ENCODE results near the gene VPS26C.
"Not testable (repeated sequence)": the region's sequence is repeated elsewhere in the genome, so short reads cannot be mapped to it uniquely, and the experiment has no call there.

VPS26C gene

GRCh38 chr21:37267269-37268185 lies at the start of gene VPS26C:
VPS26C (minus strand) TSS chr21:37267334; CDS start chr21:37267294, 40 bp downstream.
- Histone ChIP-seq H3K4me1 (ENCODE audit: insufficient read depth, low read length, severe bottlenecking) (peaks cover 32% of the 10 kb centered on the region), H3K36me3 (ENCODE audit: insufficient read depth, low read length) (peaks cover 8% of the 10 kb centered on the region; the same call in 1 of the 2 replicates), H3K4me2 (ENCODE audit: low read length) (peak within 1 kb of the TSS; percentile 77), H3K9me2 (ENCODE audit: low read depth, low read length) (no peaks in the 10 kb centered on the region), H3K4me3 (ENCODE audit: low read depth, low read length, poor library complexity, severe bottlenecking) (peak within 1 kb of the TSS; percentile 75), H4K20me1 (ENCODE audit: insufficient read depth, low read length) (no peaks in the 10 kb centered on the region), H3K9ac (ENCODE audit: low read length) (peak within 1 kb of the TSS; percentile 90), H2AFZ (ENCODE audit: low read length) (no peak within 1 kb of the TSS), H3K27ac (ENCODE audit: low read depth, low read length, poor library complexity, severe bottlenecking) (peak within 1 kb of the TSS; percentile 79), H3K79me2 (ENCODE audit: insufficient read depth, low read length) (peaks cover 39% of the 10 kb centered on the region), H3K27me3 (ENCODE audit: insufficient read depth, low read length) (no peaks in the 10 kb centered on the region), H3F3A (ENCODE audit: insufficient read depth, low read length) (no peaks in the 10 kb centered on the region), H3K9me3 (ENCODE audit: low read length) (no peaks in the 10 kb centered on the region)
- no peak for TF ChIP-seq CTCF (IDR thresholded peaks at IDR 0.05; ENCODE audit: low read length)
- TF ChIP-seq EZH2 (IDR thresholded peaks at IDR 0.05; ENCODE audit: borderline replicate concordance, low read length) = no peak

- not testable (repeated sequence) for H3K27me3 ChIP-seq (ENCODE audit: insufficient read depth, low read length)
These were observed 48.9 kb upstream of the VPS26C start for GRCh38 chr21:37316072-37316471.

GRCh38 chr21:37300114-37300751 lies 33.1 kb upstream of the VPS26C start:
- Histone ChIP-seq H3K9me3 (ENCODE audit: low read length) (no peaks in the 10 kb centered on the region), H3K36me3 (ENCODE audit: insufficient read depth, low read length) (no peaks in the 10 kb centered on the region), H3F3A (ENCODE audit: insufficient read depth, low read length) (no peaks in the 10 kb centered on the region), H3K27me3 (ENCODE audit: insufficient read depth, low read length) (peaks cover 4% of the 10 kb centered on the region; the same call in 1 of the 2 replicates), H3K4me1 (ENCODE audit: insufficient read depth, low read length, severe bottlenecking) (no peaks in the 10 kb centered on the region), H3K27ac (ENCODE audit: low read depth, low read length, poor library complexity, severe bottlenecking) (no peak overlapping the region), H3K4me2 (ENCODE audit: low read length) (no peak overlapping the region), H3K9me2 (ENCODE audit: low read depth, low read length) (no peaks in the 10 kb centered on the region), H2AFZ (ENCODE audit: low read length) (no peak overlapping the region), H3K4me3 (ENCODE audit: low read depth, low read length, poor library complexity, severe bottlenecking) (no peak overlapping the region), H4K20me1 (ENCODE audit: insufficient read depth, low read length) (no peaks in the 10 kb centered on the region), H3K79me2 (ENCODE audit: insufficient read depth, low read length) (no peaks in the 10 kb centered on the region), H3K9ac (ENCODE audit: low read length) (no peak overlapping the region)
- no peak for TF ChIP-seq CTCF (IDR thresholded peaks at IDR 0.05; ENCODE audit: low read length)
- TF ChIP-seq EZH2 (IDR thresholded peaks at IDR 0.05; ENCODE audit: borderline replicate concordance, low read length) = no peak

More at GRCh38 chr21:37316072-37316471, 48.9 kb upstream of the VPS26C start:
- not testable (repeated sequence) for H3K4me1 ChIP-seq (ENCODE audit: insufficient read depth, low read length, severe bottlenecking); H4K20me1 ChIP-seq (ENCODE audit: insufficient read depth, low read length); H3K27ac ChIP-seq (ENCODE audit: low read depth, low read length, poor library complexity, severe bottlenecking); H3K9me2 ChIP-seq (ENCODE audit: low read depth, low read length); H3K9ac ChIP-seq (ENCODE audit: low read length); H3K4me2 ChIP-seq (ENCODE audit: low read length); H3K36me3 ChIP-seq (ENCODE audit: insufficient read depth, low read length); H3K79me2 ChIP-seq (ENCODE audit: insufficient read depth, low read length); H2AFZ ChIP-seq (ENCODE audit: low read length); H3K4me3 ChIP-seq (ENCODE audit: low read depth, low read length, poor library complexity, severe bottlenecking); H3F3A ChIP-seq (ENCODE audit: insufficient read depth, low read length); H3K9me3 ChIP-seq (ENCODE audit: low read length)
